Myocyte (in vitro differentiated cells): ENCODE measurements around the gene KCNK10. TPM values are rescaled to one million over a fixed set of nuclear protein-coding genes. Genes with fewer than 3 reads are reported as not detected.

ENCODE experiments used
- DNase-seq: peaks from one replicate; pipeline ENCODE4 v3.0.0-alpha.2; 2012; ENCODE audit warnings: low read depth
- polyA plus RNA-seq: library from polyadenylated mRNA; unstranded; fragments of >200 nt; gene quantifications from one replicate; pipeline ENCODE4 v1.2.1, GENCODE V29; 2012; ENCODE audit warnings: missing spikeins
- total RNA-seq: library from RNA; depleted of rRNA; stranded (reverse); fragments of >200 nt; gene quantifications from 2 replicates; pipeline ENCODE4 v1.2.3, GENCODE V29; 2014

Gene KCNK10
- total RNA-seq = not detected in 2 replicates
- not detected for polyA plus RNA-seq

- DNase-seq = no peak
Measured at GRCh38 chr14:88323086-88323522, at the start of gene KCNK10. Gene KCNK10, minus strand, starts transcription at chr14:88323269. Its CDS starts 471 bp downstream, at chr14:88322798.

GRCh38 chr14:88369496-88369895 lies 46.4 kb upstream of the KCNK10 start:
- DNase-seq = no peak

- no peak for DNase-seq
Measured at GRCh38 chr14:88364710-88365413, 41.8 kb upstream of the KCNK10 start.

- DNase-seq = no peak
Measured at GRCh38 chr14:88363644-88364043, 40.6 kb upstream of the KCNK10 start.

GRCh38 chr14:88359500-88359899 lies 36.4 kb upstream of the KCNK10 start:
- no peak for DNase-seq

- no peak for DNase-seq
Measured at GRCh38 chr14:88354358-88354757, 31.3 kb upstream of the KCNK10 start.

GRCh38 chr14:88352698-88353097 lies 29.6 kb upstream of the KCNK10 start:
- DNase-seq = peak; percentile 8

- peak; percentile 61 for DNase-seq
Measured at GRCh38 chr14:88351966-88352691, 29.1 kb upstream of the KCNK10 start.

- no peak for DNase-seq
Measured at GRCh38 chr14:88348546-88348945, 25.5 kb upstream of the KCNK10 start.

GRCh38 chr14:88346048-88346639 lies 23.1 kb upstream of the KCNK10 start:
- no peak for DNase-seq

- no peak for DNase-seq
Measured at GRCh38 chr14:88342980-88343379, 19.9 kb upstream of the KCNK10 start.

- no peak for DNase-seq
Measured at GRCh38 chr14:88340357-88340756, 17.3 kb upstream of the KCNK10 start.

- DNase-seq = no peak
Measured at GRCh38 chr14:88333036-88333435, 10.0 kb upstream of the KCNK10 start.

GRCh38 chr14:88327497-88327896 lies 4.4 kb upstream of the KCNK10 start:
- DNase-seq = no peak

- DNase-seq = no peak
Measured at GRCh38 chr14:88326352-88327103, 3.5 kb upstream of the KCNK10 start.

GRCh38 chr14:88325883-88326282 lies 2.8 kb upstream of the KCNK10 start:
- no peak for DNase-seq

GRCh38 chr14:88324930-88325329 lies 1.9 kb upstream of the KCNK10 start:
- no peak for DNase-seq

GRCh38 chr14:88324491-88324890 lies 1.4 kb upstream of the KCNK10 start:
- DNase-seq = no peak

- DNase-seq = no peak
Measured at GRCh38 chr14:88323523-88324199, 592 bp upstream of the KCNK10 start.

GRCh38 chr14:88322504-88323085 lies 474 bp downstream of the KCNK10 start:
- no peak for DNase-seq
